CD4-positive, alpha-beta T cell treated with Interleukin-6 at 100 ng/mL for 8 hours (primary cell): ENCODE results near the gene PHACTR1.

Experiments used
- DNase-seq: peaks from one replicate; pipeline ENCODE4 v3.0.0-alpha.2; 2020; ENCODE audit warnings: mixed read lengths, low spot score

PHACTR1 gene

DNA sequence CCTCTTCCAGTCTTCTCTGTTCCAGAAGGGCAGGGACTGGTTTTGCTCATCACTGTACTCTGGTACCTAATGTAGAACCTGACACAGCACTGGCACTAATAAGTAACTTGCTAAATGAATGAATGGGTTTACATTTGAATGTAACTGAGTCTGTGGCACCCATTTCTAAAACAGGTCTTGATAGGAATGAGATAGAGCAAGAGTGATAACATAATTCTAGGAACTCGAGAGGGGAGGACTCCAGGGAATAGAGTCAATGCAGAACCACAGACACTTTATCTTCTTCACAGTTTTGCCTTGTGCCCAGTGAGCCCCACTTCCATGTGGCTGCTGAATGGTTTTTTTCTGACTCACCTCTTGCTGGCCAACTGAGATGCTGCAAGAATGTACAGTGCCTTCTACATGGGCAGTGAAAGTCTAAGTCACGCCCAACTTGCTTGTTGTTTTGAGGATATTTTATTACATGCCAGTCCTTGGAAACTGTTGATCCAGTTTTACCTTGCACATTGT lies 550.6 kb downstream of the PHACTR1 start:
- DNase-seq, result no peak

DNA sequence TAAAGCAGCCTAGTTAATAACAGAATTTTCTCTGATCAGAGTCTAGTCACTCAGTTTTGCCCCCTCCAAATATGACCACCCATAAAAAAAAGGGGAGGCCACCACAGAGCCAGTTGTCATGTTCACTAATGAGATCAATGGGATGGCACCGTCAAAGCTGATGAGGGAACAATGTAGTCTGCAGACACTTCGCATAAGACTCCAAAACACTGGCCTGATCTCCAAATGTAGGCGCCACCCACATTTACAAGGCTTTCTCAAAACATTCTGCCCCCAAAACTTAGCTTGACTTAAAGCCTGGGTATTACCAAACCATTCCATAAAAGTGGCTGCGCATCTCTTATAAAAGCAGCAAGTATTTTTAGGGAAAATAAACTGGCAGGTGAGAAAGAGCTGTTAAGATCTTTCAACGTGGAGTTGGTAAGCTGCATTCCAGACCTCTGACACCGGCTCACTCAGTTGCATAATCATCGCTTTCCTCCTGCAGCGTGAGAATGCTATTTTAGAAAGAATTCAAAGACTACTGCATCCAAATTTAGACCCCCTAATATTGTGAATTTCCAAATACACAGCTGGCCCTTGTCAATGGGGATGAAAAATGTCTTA lies 552.4 kb downstream of the PHACTR1 start:
- DNase-seq, result no peak

DNA sequence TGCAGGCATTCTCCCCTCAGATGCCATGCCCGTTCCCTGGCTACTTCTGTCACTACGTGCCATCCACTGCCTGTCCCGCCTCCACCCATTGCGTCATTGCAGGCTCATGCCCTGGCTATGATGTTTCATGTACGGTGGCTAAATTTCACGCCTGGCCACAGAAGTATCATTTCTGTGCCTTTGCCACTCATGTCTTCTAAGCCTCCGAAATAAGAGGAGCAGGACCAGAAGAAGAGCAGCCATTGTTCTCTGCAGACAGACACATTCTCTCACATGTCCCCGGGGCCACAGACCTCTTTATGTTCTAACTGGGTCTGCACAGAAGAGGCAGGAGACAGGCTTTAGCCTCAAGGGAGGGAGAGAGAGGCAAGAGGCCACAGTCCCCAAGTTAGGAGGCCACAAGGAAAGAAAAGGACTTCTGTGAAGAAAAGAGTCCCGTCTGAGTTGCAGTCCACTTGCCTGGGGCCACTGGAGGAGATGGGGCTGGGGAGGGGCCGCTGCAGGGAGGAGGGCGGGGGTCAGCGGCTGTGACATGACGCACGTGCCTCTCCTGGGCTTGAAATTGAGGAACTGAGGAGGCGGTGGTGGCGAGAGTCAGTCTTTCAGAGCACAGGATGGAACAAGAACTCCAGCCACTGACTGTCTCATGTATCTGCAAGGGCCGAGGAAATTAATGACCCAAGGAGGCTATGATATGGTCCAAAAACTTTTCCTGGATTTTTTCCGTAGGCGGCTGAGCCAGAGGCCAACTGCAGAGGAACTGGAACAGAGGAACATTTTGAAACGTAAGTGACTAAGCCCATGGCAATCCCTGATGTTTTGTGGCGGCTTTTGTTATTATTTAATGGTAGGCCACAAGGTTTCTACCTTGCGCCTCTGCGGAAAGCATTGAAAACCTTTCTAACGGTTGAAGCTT lies 555.8 kb downstream of the PHACTR1 start:
- DNase-seq, result no peak

DNA sequence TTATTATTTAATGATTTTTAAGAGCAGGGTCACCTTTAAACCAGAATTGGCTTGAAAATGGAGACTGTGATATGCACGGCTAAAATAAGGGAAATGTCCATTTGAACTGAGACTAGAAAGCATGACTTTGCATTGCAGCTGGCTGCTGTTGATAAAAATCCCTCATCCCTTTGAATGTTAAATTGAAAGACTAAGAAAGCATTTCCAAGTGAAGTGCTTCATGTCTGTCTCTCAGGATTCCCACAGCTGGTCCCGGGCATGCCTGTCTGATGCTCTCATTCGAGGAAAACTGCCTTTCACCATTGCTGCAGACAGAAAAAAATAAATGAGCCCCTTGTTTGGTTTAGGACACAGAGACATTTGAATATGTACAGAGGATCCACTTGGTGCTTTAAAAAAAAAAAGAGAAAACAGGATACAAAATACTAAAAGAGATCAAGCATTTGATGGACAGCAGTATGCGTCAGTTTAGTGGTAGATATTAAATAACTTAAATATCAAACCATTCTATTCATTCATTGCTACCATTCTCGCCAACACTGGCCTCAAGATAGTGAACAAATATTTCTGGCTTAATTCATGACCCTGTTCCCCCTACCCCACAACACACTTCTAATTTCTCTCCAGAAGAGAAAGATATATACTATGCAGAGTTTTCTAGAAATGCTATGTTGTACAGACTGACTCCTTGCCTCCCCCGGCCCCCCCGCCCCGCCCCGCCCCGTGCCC lies 556.8 kb downstream of the PHACTR1 start:
- DNase-seq, result no peak

DNA sequence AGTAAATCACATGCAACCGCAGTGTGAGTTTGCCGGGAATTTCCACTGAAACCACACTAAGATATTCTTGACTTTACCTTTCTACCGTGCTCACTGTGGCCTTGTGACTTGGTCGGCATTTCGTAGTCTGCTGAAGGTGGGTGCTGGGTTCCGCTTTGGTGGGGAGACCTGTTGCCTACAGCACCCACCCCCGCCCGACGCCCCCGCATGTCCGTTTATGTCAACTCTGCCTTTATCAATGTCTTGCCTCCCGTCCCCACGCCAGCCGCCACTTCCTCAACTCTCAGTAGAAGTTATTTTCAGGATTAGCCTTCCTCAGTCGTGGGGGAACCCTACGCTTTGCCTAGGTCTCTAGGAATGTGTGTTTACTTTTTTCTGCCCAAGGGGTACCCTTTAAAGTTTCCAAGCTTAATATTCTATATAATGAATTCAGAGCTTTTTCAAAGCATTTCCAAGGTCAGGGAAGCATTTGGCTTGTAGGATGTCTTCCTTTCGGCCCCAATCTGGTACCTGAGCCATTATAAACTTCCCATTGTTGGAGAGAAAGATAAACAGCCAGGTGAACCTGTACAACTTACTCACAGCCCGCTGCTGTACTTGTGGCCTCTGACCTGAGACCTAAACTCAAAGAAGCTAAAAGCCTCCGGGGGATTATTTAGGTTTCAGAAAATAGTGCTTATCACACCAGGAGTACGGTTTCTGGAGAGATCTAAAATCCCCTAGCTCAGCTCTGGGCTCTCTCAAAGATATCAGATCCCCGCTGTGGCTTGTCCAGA lies 557.6 kb downstream of the PHACTR1 start:
- DNase-seq, result peak; percentile 51

DNA sequence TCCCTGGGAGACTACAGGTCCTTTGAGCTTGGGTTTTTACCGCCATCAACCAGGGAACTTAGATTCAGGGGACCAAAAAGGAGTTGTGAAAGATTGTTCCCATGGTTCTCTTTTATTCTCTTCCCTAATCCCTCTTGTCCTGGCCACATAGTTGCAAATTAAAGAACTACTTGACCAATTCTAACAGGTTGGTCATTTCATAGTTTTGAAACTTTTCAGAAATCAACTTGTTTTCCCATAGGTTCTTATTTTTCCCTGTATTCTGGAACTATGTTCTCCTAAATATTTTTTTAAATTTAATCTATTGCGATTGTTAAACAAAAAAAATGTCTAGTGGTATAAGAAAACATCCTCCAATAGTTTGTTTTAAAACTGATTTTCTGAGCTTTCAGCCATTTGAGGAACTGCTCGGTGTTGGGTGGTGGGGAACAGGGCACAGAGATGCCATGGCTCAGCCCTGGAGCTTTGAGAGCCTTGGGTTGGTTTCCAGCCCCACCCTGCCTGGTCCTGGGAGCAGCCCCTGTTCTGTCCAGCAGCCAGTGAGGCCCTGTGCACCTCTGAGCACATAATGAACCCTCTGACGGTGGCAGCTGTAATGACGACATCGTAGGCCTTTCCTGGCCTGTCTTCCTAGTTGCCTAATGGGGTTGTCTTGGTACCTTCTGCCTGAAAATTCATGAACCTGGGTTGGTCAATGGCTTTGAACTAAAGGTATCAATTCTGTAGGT lies 558.3 kb downstream of the PHACTR1 start:
- no peak for DNase-seq

DNA sequence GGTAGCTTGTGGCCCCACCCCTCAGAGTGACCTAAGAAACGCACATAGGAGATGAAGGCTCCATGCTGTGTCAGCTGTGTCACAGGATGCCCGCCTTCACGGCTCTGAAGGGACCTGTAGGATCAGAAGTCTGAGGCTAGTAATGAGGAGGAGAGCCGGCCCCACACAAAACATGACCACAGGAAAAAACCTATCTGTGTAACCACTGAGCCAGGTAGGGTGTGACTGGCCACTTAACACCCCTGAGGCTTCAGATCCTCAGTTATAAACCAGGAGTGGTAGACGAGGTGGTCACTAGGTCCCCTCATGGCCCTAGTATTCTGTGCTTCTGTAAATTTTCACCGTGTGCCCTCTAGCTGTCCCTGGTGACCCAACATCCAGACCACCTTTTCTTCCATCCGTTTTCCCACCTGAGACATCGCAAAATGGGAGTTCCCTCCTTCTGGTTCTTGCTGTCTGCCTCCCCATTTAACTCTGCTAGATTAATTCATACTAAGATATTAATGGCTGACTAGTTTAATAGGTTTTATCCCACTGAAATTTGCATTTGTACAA lies 558.9 kb downstream of the PHACTR1 start:
- DNase-seq, result no peak

DNA sequence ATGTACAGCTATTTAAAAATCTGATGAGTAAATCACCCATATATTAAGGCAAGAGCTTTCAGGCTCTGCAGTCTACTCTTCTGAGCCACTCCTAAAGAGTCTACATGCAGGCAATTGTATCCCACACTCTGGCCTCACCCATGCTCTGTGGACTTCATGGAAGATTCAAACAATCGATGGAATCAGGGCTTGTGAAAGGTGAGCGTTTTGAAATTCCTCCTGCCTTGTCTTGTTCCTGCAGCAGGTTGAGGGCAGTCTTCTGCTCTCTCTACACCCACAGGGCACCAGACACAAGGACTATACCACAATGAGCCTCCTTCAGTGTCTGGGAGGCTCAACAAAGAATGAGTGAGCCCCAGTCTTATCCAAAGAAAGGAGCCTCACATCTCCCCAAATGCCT lies 560.7 kb downstream of the PHACTR1 start:
- DNase-seq, result no peak

DNA sequence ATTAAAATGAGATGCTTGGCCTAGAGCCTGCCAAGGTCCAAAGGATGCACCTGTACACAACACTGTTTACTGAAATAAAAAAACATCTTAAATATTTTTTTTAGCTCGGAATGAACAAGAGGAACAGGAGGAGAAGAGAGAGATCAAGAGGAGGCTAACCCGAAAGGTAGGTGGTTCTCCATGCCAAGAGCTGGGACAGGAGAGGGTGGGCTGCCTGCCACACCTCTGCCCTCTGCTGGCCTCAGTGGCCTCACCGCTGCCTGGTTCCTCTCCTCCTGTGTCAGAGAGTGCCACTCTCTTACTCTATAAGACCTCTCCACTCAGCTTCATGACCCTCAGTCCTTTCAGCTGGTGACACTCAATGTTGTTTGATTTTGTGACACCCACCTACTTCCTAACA lies 561.6 kb downstream of the PHACTR1 start:
- DNase-seq, result no peak

DNA sequence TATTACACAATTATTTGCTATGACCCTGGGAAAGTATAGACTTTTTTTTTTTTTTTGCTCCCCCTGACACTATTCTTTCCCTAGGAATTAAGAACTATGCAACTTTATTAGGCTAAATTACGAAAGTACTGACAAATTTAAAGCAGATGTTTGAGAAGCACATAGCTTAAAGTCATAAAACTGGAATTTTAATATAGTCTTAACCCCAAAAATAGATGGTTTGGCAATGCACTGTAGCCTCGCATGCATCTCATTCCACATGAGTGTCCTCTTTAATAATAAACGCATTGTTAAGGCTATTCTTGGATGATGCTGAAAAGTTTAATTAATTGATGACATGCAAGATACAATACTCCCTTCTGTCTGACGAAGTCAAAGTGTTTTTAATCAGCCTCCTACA lies 562.4 kb downstream of the PHACTR1 start:
- no peak for DNase-seq

DNA sequence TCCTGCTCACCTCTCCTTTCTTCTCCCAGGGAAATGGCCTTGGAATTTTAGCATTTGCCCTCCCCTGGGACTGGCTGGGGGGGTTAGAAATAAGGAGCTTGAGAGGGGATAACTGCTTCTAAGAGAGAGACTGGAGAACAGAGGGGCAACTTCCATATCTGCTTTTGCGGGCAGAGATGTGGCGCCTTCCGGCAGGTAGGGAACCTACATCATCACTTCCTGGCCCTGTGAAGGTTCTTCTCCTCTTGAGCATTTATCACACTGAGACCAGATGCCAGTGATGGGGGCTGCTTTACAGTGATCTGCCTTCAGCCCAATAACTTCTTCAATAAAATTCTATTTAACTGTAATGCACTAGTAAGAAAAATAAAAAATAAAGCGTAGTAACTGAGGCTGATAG lies 563.7 kb downstream of the PHACTR1 start:
- DNase-seq, result no peak

DNA sequence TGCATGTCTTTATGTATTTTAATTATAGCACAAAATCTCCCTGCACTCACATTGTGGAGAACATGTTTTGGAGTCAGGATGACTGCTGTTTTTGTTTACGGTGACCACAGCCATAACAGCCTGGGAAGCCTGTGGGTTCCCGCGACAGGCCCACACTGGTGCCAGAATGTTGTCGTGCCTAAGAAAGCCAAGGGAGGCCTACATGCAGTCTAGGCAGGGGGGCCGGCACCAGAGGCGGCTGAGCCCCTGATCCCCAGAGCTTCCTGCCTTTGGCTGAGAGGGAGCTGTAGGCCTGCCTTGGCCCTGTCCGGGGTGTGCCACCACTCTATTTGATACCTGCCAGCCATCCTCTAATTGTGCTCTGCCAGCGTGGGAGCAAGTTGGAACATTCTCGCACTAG lies 565.1 kb downstream of the PHACTR1 start:
- no peak for DNase-seq

DNA sequence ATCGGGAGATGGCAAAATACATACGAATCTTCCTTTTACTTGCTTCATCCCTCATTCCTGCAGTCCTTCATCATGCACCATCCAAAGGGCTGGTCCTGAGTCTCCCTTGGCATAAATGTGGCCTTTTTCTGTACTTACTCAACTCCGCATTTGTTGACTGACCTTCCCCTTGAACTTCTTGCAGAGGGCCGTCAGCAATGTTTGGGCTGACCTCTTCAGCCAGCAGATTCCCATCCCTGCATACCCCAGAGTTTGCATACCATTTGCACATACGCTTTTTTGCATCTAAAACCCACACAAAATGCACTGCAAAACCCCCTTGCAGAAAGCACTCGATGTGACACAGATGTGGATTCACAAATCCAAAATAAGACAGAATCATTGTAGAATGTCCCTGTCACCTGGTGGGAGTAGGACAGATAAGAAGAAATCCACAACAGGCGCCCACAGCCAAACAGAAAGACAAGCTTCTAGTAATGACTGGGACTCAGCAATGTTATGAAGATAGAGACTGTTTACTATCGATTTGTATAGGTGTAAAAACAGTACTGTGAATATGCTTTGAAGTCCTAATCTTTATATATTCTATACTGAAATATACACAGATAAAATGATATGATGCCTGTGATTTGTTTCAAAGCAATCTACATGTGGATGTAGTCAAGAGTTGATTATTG lies 566.0 kb downstream of the PHACTR1 start:
- no peak for DNase-seq

DNA sequence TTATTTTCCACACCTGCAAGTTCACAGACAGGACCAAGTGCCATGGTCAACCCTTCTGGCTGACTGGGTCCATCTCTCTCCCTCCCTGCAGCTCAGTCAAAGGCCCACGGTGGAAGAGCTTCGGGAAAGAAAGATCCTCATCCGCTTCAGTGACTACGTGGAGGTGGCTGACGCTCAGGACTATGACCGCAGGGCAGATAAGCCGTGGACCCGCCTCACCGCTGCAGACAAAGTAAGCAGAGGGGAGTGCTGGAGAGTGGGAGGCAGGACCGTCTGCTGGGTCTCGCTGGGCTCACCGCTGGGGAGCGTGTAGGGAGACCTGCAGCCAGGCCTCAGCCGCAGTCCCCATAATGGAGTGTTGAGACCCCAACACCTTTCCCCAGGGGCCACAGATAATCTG lies 566.8 kb downstream of the PHACTR1 start:
- DNase-seq, result no peak

DNA sequence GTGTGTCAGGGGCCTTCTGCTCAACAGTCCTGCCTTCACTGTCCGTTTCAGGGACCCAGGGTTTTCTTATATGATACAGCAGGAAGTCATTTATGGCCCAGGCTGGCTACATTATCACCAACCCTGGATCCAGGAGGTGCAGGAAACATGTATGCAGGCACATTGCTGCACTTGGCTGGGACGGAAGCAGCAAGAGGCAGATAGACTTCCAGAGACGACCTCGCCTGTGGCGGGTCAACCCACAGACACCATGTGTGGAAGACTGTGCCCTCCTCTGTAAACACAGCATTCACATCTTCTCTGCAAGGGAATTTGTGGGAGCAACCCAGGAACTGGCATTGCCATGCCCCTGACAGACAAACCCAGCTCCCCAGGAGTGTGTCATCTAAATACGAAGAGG lies 568.1 kb downstream of the PHACTR1 start:
- DNase-seq, result no peak

DNA sequence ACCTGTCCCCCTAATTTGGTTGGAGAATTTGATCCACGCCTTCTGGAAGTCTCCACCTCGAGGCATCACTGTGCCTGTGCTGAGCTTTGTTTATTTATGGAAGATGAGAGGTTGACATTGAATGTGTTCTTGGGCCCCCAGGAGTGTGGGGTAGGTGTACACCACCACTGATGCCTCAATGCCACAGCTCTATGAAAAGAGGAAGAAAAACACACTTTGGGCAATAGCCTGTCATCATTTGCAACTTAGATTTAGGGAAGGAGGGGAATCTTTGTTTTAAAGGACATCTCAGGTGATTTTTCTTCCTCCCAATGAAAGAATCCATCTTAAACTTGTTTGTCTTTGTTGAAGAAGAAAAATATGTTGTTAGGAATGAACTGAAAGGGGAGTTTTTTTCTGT lies 569.1 kb downstream of the PHACTR1 start:
- no peak for DNase-seq

DNA sequence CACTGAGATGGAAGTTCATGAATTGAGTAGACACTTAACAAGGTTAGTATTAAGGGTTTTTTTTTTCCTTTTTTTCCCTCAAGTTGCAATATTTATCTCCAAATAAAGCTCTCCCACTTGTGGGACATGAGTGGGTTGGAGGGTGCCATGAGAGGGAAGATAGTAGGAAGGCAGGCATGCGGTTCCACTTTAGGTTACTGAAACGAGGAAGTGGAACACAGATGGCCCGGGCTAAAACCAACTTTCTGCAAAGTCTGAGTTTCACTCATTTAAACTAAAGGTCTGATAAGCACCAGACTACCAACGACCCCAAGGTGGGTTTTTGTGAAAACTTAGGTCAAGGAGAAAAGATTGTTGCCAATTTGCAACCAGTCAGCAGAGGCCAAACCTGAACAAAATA lies 569.6 kb downstream of the PHACTR1 start:
- no peak for DNase-seq

DNA sequence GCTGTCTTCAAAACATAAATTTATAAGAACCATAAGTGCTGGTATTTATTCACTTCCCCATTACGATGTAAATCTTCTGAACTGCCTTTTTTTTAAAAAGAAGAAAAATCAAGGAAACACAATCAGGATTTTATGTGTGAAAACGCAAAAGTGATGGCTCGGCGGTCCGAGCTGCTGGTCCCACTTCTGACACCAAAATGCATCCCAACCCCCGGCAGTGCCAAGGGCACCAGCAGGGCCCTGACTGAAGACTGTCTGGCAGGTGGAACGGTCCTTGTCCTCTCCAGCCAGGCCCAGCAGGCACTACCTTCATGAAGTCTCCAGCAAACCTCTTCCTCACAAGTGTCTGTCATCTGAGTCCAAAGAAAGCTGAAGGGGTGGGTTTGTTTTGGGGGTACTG lies 570.5 kb downstream of the PHACTR1 start:
- DNase-seq, result no peak

DNA sequence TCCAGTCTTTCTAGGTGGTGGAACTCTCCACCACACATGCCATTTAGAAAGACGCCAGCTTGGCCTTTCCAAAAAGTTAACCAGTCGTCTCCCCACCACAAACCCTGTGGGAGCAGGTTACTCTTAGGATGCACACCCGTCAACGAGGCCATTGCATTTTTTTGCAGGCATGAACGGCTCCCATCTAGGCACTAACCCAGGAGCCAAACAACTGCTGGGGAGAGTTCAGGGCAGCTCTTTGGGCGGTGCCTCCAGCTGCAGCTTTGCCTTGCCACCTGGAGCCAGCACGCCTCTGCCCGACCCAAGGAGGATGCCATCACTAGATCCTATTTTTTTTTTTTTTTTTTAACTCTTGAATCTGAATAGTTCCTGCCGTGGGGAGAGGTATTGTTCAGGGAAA lies 571.9 kb downstream of the PHACTR1 start:
- no peak for DNase-seq

DNA sequence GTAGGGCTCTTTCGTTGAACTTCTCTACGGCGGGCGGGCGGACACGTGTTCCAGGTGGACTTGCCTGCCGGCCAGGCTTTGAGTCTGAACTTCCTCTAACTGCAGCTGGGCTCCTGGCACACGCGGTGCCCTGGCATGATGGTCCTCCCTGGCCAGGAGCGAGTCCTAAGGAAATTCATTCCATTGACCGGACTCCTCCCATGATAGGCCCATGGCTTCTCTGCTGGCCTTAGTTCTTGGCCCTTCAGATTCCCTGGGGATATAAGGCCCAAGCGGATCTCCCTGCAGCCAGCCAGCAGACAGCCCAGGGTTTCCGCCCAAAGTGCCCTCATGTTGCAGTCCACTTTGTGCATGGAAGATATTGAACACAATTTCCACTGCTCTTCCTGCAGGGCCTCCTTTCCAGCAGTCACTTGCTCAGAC lies 572.4 kb downstream of the PHACTR1 start:
- DNase-seq, result no peak
